GM12873 (cell line): Measurements from ENCODE around the gene STPG2.
A peak's percentile ranks its signal among the peaks of the same experiment; 100 is the strongest.

Experiments used
- TF ChIP-seq, protein P1 (sequence below): IDR thresholded peaks from 2 replicates; pipeline ENCODE4 v1.5.1; 2012; ENCODE audit warnings: low read depth, mild to moderate bottlenecking, moderate library complexity, low read length, control low read depth; ENCODE audit not compliant: insufficient read depth; ENCODE audit errors: missing control alignments

The STPG2 gene

GRCh38 chr4:98143001-98143899, at the start of gene STPG2:
Gene STPG2 (minus strand): TSS chr4:98143476.
- TF ChIP-seq, protein P1, sequence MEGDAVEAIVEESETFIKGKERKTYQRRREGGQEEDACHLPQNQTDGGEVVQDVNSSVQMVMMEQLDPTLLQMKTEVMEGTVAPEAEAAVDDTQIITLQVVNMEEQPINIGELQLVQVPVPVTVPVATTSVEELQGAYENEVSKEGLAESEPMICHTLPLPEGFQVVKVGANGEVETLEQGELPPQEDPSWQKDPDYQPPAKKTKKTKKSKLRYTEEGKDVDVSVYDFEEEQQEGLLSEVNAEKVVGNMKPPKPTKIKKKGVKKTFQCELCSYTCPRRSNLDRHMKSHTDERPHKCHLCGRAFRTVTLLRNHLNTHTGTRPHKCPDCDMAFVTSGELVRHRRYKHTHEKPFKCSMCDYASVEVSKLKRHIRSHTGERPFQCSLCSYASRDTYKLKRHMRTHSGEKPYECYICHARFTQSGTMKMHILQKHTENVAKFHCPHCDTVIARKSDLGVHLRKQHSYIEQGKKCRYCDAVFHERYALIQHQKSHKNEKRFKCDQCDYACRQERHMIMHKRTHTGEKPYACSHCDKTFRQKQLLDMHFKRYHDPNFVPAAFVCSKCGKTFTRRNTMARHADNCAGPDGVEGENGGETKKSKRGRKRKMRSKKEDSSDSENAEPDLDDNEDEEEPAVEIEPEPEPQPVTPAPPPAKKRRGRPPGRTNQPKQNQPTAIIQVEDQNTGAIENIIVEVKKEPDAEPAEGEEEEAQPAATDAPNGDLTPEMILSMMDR, result peak; percentile 62

DNA sequence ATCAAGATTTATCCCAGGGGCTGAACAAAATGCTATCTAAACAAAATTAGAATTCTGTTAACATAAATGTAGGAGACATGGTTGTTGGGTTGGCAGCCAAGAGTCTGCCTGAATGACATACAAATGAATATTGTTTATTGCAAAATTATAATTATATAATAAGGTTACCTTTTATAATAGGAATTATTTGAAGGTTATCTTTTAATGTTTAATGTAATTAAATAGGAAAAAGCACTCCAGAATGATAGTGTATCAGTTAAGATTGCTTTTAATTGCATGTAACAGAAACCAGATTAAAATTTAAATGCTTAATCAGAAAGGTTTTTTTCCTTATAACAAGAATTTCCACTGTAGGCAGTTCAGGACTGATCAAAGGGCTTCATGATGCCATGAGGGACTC, 42.0 kb upstream of the STPG2 start:
- TF ChIP-seq, protein P1, result no peak

- TF ChIP-seq, protein P1, result no peak
These were observed 38.5 kb upstream of the STPG2 start for GRCh38 chr4:98181809-98182208.

DNA sequence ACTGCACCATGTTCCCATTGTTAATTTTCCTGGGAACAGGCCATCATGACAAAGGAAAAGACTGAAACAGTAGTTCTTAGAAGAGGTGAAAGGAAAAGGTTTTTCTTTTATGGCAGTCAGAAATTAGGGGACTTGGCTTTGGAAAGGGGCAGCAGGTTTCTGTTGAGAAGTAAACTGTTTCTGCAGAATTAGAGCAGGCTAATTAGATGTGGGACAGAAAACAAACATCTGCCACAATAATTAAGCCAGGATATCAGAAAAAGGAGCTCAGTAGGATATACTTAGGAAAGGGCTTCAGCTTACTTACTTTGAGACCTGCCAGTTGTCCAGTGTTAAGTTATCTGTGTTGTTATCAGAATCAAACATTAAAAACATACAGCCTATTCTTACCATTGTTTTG, 36.7 kb upstream of the STPG2 start:
- TF ChIP-seq, protein P1, result no peak

- TF ChIP-seq, protein P1, result no peak
These were observed 33.3 kb upstream of the STPG2 start for GRCh38 chr4:98176531-98176930.

- TF ChIP-seq, protein P1, result no peak
These were observed 26.8 kb upstream of the STPG2 start for GRCh38 chr4:98170035-98170434.

DNA sequence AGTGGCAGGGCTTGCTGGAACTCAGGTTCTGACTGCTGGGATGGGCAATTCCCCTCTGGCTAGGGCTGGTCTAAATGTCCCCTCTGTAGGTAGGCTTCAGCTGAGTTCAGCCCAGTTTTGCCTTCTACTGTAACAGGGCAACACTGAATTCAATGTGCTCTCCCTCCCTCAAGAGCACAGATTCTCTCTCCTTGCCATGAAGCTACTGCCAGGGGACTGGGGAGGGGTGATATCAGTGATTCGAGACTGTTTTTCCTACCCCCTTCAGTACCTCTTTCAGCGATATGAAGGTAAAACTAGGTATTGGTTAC, 23.4 kb upstream of the STPG2 start:
- TF ChIP-seq, protein P1, result no peak
